Inferior parietal cortex (tissue), 1 donor: ENCODE data around the gene TREM2.

Experiments
- DNase-seq: peaks from one replicate; pipeline ENCODE4 v3.0.0-alpha.2; 2016; ENCODE audit errors: extremely low spot score

Gene TREM2

DNA sequence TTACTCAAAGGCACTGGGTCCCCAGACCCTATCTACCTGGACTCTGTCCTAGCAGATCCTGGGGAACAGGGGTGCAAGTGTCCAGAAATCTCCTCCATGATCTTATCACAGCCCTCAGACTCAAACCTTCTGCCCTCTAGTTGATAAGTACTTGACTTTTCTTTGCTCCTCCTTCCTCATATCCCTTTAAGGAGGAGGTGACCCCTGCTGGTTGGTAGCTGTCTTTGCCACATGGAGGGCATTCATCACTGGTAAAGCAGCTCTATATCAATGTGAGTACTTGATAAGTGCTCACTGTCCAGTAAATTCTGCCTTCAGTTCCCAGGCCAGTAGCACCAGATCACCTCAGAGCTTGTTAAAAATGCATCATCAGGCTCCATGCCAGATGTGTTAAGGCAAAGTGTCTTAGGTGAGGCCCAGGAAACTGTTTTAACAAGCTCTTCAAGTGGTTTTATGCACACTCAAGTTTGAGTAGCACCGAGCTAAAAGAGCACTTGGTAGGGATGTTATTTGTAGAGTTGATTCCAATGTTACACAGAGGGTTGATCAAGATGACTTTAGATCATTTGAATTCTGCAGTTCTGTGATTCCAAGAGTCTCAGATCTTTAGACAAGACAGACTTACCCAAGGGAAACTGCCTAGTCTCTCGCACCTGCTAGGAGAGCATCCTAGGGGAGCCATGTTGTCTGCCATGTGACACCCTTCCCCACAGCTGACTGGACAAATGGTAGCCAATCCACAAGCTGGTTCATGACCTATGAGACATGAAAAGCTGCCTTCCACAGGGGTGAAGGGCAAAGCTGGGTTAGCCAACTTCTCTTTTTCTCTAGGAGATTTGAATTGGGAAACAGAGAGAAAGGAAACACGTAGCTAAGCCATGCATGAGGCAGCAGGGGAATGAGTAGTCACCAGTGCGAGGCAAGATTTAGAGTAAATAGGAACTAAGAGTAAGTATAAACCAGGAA is 19.4 kb upstream of the TREM2 start:
- peak; percentile 29 for DNase-seq

- DNase-seq = no peak
These were observed 18.6 kb upstream of the TREM2 start for GRCh38 chr6:41181566-41181965.

DNA sequence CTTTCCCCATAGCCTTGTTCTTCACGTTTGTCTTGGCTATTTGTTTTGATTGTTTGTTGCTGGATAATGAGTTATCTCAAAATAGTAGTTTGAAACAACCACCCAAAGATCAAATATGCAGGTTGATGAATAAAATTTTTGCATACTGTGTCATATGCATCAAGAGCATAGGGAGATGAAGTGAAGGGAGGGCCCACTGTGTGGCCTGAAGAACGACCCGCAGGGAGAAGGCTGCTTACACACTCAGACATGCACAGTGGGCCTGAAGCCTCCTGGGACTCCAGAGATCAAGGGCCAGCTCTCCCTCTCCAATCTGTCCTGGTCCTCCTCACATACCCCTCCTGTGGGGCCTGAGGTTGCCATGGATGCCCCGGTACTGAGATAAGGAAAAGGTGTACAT is 16.2 kb upstream of the TREM2 start:
- DNase-seq = no peak

DNA sequence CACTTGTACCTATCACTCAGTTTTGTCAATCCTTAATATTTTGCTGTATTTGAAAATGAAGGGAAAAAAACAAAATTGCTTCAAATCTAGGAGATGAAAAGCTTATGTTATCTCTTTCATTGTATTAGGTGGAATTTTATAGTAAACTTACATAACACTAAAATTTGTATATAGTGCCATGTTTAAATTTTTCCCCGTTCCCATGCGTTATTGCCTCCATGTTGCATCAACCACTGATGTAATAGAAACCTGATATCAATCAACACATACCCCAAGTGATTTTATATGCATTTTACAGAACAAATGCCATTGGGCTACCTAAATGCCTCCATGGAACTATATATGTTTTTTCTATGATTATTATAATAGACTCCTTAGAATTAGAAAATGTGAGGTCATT is 14.8 kb upstream of the TREM2 start:
- DNase-seq = no peak

GRCh38 chr6:41177287-41177686 is 14.4 kb upstream of the TREM2 start:
- no peak for DNase-seq

DNA sequence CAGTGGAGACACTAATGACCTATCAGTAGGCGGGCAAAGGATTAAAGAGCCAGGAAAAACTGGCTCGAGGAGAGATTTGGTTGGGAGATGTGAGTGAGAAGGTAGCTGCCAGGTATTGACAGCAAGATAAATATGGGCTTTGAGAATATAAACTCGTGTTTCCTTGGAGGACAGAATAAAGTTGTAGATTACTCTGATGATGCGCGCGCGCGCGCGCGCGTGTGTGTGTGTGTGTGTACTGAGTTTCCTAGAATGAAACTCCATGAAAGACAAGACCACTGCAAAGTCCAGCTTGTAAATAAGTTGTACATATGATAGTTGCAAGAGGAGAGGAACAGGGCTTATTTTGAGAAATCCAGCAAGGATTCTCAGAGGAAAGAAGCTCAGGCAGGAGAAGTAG is 13.3 kb upstream of the TREM2 start:
- DNase-seq = no peak

DNA sequence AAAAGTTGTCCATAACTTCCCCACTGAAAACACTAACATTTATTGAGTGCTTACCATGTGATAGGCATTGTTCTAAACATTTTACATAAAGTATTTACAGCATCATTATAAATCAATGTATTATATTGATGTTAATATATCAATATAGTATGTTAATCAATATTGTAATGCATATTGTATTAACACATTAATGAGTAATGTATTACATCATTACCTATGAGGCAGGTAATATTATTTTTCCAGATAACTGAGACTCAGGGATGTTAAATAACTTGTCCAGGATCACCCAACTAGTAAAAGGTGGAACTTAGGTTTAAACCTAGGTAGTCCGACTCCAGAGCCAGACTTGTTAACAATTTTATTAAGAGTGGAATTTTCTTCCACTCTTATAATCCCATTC is 12.2 kb upstream of the TREM2 start:
- DNase-seq = no peak

- DNase-seq = no peak
These were observed 11.7 kb upstream of the TREM2 start for GRCh38 chr6:41174610-41175009.

DNA sequence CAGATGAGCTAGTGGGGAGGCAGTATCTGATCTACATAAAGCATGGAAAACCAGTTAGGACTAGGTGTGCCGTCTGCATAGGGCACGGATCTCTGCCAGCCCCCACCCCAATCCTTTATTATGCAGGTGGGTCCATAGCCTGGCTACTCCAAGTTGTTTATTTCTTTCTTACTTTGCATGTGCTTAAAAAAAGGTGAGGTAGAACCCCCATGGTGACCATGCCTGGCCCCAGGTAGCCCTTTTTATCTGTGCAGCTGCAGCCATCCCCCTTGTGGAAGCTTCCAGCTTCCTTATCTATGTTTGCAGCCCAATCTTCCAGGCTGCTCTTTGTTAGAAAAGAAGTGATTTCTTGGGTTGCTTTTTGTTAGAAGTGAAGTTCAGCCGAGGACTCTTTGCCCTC is 9.0 kb upstream of the TREM2 start:
- no peak for DNase-seq

GRCh38 chr6:41170547-41171160 is 7.7 kb upstream of the TREM2 start:
- no peak for DNase-seq

GRCh38 chr6:41167173-41167963 is 4.5 kb upstream of the TREM2 start:
- no peak for DNase-seq

DNA sequence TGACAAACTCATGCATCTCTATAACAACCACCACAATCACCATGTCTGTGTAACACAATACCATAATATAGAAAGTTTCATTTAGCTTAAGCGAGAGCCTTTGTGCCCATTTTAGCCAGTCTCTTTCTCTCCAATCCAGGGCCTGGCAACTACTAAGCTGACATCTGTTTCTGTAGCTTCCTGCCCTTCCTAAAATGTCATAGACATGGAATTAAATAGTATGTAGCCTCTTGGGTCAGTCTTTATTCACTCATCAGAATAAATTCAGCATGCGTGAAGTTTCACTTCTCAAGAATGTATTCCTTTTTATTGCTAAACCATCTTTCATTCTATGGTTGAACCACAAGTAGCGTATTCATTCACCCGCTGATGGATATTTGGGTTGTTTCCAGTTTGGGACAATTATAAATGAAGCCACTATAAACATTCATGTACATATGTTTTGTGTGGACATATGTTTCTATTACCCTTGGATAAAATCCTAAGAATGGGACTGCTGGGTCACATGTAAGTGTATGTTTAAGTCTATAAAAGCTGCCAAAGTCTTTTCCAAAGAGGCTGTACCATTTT is 1.7 kb upstream of the TREM2 start:
- DNase-seq = no peak

GRCh38 chr6:41163419-41163717 is 452 bp upstream of the TREM2 start:
- no peak for DNase-seq

- no peak for DNase-seq
These were observed 914 bp downstream of the TREM2 start for GRCh38 chr6:41161851-41162552.

DNA sequence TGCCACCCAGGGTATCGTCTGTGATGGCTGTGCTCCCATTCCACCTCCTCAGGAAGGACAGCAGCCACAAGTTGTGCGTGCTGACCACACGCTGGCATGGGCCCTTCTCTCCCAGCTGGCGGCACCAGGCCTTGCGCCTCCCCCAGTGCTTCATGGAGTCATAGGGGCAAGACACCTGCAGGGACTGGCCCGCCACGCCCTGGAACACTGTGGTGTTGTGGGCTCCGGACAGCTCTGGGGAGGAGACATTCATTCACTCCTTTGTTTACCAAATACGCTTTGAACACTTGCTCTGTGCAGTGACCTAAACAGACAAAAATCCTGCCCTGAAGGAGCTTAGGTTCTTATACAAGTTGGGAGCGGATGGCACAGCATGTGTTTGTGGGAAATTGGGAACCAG is 1.5 kb downstream of the TREM2 start:
- DNase-seq = no peak

GRCh38 chr6:41160933-41161332 is 2.0 kb downstream of the TREM2 start:
- DNase-seq = no peak

DNA sequence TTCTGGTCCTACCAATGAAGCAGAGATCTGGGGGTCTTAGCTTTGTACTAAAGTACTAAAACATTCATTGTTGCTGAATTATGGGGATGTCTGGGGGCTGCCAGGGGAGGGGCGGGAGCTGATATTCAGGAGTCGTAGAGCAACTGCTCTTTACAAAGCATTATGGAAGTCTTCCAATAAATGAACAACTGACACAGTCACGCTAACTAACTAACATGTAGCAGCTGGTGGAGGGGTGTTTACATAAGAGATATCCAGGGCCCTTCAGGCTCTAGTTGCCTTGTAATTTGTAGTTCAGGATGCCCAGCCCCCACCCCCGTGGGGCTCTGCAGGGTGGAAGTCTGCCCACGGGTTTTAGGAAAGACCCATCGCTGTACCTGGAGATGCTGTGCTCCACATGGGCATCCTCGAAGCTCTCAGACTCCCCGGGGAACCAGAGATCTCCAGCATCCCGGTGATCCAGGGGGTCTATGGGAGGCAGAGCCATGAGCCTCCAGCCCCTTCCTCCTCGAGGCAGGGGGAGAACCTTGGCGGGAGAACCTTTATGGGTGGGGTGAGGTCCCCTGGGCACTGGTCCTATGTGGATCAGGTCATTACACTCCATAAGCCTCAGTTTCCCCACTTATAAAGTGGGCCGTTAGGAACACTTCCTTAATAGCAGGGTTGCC is 3.4 kb downstream of the TREM2 start:
- no peak for DNase-seq

DNA sequence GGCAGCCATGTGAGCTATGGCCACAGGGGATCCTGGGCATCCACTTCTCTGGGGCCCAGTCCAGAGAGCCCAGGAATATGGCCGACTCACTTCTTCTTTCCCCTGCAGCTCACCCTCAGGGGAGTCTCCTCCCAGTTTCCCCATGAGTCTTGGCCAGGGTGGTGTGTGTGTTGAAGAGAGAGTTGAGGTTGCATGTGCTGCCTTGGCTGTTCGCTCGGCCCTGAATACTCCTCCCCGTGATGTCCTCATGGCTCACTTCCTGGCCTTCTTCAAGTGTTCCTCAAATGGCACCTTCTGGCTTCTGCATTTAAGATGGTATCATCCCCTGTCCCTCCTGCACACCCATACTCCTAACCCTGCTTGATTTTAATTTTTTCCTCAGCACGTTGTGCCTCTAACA is 5.6 kb downstream of the TREM2 start:
- DNase-seq = no peak

DNA sequence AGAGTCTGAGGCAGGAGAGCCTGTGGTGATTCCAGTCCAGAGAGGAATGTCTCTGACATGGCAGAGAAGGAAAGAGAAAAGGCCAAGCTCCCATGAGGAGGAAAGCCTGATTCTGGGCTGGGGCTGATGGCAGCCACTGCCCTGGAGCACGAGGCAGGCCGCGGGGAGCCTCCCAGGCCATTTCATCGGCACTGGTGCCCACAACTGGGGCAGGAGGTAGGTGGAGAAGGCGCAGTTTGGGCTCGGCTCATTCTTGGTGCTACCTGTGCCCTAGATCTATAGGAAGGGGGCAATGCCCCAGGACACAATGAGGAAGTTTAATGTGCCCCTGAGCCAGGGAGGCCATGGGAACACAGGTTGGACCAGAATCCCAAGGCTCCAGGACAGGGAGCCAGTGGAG is 6.1 kb downstream of the TREM2 start:
- DNase-seq = no peak

GRCh38 chr6:41156001-41156400 is 6.9 kb downstream of the TREM2 start:
- DNase-seq = no peak

- DNase-seq = no peak
These were observed 7.6 kb downstream of the TREM2 start for GRCh38 chr6:41155132-41155805.
